ENCODE measurements around the gene ITGB8. TPM values are rescaled to one million over a fixed set of nuclear protein-coding genes. Genes with fewer than 3 reads are reported as not detected.

ITGB8 gene
- total and polyA plus RNA-seq, 9 of the 15 experiments (the other 6 are each of a cell fraction or from before 2014, with no cell fraction given), result under 0.01 to 0.03 (median 0.02) TPM; not detected in 6

DNA sequence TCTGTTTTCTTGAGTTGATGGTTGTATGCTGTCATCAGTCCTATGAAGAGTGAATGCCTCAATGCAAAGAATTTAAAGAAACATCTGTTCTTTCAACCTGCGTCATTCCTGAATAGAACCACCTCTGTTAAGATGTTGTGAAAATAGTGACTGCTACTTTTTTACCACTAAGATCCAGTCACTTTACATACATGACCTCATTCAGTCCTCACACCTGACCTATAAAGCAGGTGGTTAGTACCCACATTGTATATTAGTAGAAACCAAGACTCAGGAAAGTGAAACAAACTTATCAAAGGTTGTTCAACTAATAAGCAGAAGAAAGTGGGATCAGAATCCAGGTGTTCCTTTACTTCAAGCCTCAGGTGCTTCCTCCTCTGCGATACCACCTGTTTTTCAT, 64.8 kb downstream of the ITGB8 start (continued):
- TF ChIP-seq, protein P1, sequence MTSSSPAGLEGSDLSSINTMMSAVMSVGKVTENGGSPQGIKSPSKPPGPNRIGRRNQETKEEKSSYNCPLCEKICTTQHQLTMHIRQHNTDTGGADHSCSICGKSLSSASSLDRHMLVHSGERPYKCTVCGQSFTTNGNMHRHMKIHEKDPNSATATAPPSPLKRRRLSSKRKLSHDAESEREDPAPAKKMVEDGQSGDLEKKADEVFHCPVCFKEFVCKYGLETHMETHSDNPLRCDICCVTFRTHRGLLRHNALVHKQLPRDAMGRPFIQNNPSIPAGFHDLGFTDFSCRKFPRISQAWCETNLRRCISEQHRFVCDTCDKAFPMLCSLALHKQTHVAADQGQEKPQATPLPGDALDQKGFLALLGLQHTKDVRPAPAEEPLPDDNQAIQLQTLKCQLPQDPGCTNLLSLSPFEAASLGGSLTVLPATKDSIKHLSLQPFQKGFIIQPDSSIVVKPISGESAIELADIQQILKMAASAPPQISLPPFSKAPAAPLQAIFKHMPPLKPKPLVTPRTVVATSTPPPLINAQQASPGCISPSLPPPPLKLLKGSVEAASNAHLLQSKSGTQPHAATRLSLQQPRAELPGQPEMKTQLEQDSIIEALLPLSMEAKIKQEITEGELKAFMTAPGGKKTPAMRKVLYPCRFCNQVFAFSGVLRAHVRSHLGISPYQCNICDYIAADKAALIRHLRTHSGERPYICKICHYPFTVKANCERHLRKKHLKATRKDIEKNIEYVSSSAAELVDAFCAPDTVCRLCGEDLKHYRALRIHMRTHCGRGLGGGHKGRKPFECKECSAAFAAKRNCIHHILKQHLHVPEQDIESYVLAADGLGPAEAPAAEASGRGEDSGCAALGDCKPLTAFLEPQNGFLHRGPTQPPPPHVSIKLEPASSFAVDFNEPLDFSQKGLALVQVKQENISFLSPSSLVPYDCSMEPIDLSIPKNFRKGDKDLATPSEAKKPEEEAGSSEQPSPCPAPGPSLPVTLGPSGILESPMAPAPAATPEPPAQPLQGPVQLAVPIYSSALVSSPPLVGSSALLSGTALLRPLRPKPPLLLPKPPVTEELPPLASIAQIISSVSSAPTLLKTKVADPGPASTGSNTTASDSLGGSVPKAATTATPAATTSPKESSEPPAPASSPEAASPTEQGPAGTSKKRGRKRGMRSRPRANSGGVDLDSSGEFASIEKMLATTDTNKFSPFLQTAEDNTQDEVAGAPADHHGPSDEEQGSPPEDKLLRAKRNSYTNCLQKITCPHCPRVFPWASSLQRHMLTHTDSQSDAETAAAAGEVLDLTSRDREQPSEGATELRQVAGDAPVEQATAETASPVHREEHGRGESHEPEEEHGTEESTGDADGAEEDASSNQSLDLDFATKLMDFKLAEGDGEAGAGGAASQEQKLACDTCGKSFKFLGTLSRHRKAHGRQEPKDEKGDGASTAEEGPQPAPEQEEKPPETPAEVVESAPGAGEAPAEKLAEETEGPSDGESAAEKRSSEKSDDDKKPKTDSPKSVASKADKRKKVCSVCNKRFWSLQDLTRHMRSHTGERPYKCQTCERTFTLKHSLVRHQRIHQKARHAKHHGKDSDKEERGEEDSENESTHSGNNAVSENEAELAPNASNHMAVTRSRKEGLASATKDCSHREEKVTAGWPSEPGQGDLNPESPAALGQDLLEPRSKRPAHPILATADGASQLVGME (CRISPR knock-in tag; IDR thresholded peaks at IDR 0.05), result no peak

DNA sequence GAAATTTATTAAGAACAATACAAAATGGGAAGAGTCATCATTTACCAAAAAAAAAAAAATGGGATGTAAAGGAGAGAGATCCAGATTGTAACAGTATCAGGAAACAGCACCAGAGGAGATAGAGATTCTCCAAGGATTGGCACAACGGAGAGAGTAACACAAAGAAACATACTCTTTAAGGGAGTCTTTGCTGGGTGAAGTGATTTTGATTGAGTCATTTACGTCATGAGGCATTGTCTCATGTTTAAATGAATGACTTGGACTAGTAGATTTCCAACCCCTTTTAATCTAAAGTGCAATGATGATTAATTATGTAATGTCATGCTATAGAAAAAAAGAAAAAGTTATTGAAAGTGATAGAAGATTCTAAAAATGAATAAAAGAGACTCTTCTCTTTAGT, 68.8 kb downstream of the ITGB8 start:
- BruUV-seq (replicated peaks), result no TSS peak
- Histone ChIP-seq H4K20me1 (replicated peaks; ENCODE audit: control insufficient read depth, insufficient read depth, low read length) (no peaks in the 10 kb centered on the region), H3K36me3 (ENCODE audit: control insufficient read depth, insufficient read depth, low read length) (no peaks in the 10 kb centered on the region), H3K9me1 (ENCODE audit: control insufficient read depth, insufficient read depth, low read length) (no peaks in the 10 kb centered on the region), H3K4me3 (no peak overlapping the region), H3K9me3 (replicated peaks; ENCODE audit: control insufficient read depth, insufficient read depth, low read depth, low read length) (no peaks in the 10 kb centered on the region), H3K4me1 (replicated peaks in 1 of 2; ENCODE audit: control insufficient read depth in 2 of 2, insufficient read depth in 2 of 2, low read length in 2 of 2) (no peaks in the 10 kb centered on the region), H3K4me2 (ENCODE audit: insufficient read depth, low read length) (no peak overlapping the region), H2AFZ (ENCODE audit: low read depth, low read length) (no peak overlapping the region), H3K9ac (ENCODE audit: insufficient read depth in 1 of 2, low read depth in 2 of 2, low read length in 2 of 2) (no peak overlapping the region), H3K27ac (ENCODE audit: extremely low read depth, low read depth, low read length) (no peak overlapping the region), H3K79me2 (ENCODE audit: control insufficient read depth, insufficient read depth, low read length) (no peaks in the 10 kb centered on the region), H3K27me3 (ENCODE audit: control insufficient read depth in 2 of 2, insufficient read depth in 2 of 2, low read length in 2 of 2) (no peaks in the 10 kb centered on the region)
- 0% methylated on average over 2 of the region's 2 CpGs for WGBS (ENCODE audit: insufficient coverage, low coverage, missing lambda C conversion rate)
- ATAC-seq (no peak), FAIRE-seq (no peak), DNase-seq (ENCODE audit: extremely low read depth in 1 of 4, low spot score in 3 of 4) (no peak)
- ChIA-PET CTCF (ENCODE audit: low intra/inter-chr PET ratio) (no interaction called here), POLR2A (no interaction called here)
- TF ChIP-seq ZBTB7A (IDR thresholded peaks at IDR 0.05; ENCODE audit: borderline replicate concordance, control insufficient read depth, low read depth, low read length) (no peak), ZNF212 (CRISPR knock-in tag; IDR thresholded peaks at IDR 0.05) (no peak), GATA2 (CRISPR knock-in tag; IDR thresholded peaks at IDR 0.05) (no peak), BRD4 (IDR thresholded peaks at IDR 0.05) (no peak), MAFG (tag; conservative IDR thresholded peaks at IDR 0.05) (no peak), SP1 (CRISPR knock-in tag; IDR thresholded peaks at IDR 0.05) (no peak)
- TF ChIP-seq, protein P2, sequence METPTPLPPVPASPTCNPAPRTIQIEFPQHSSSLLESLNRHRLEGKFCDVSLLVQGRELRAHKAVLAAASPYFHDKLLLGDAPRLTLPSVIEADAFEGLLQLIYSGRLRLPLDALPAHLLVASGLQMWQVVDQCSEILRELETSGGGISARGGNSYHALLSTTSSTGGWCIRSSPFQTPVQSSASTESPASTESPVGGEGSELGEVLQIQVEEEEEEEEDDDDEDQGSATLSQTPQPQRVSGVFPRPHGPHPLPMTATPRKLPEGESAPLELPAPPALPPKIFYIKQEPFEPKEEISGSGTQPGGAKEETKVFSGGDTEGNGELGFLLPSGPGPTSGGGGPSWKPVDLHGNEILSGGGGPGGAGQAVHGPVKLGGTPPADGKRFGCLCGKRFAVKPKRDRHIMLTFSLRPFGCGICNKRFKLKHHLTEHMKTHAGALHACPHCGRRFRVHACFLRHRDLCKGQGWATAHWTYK (CRISPR knock-in tag; IDR thresholded peaks at IDR 0.05), result no peak
- TF ChIP-seq, protein P3, sequence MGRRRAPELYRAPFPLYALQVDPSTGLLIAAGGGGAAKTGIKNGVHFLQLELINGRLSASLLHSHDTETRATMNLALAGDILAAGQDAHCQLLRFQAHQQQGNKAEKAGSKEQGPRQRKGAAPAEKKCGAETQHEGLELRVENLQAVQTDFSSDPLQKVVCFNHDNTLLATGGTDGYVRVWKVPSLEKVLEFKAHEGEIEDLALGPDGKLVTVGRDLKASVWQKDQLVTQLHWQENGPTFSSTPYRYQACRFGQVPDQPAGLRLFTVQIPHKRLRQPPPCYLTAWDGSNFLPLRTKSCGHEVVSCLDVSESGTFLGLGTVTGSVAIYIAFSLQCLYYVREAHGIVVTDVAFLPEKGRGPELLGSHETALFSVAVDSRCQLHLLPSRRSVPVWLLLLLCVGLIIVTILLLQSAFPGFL (CRISPR knock-in tag; IDR thresholded peaks at IDR 0.05), result no peak
- in situ Hi-C loops (cut with MboI) (no loop called here), intact Hi-C loops (cut with micrococcal nuclease) (no loop called here)
